GM19438 (cell line): ENCODE results near the gene DAGLA.
"Not testable (repeated sequence)": the region's sequence is repeated elsewhere in the genome, so short reads cannot be mapped to it uniquely, and the experiment has no call there.

ENCODE experiments used
- ATAC-seq: cut with Tn5 transposase; IDR thresholded peaks from one replicate; pipeline ENCODE4 v1.9.1; 2021; ENCODE audit warnings: low read depth; ENCODE audit not compliant: unreplicated experiment

DAGLA gene

DNA sequence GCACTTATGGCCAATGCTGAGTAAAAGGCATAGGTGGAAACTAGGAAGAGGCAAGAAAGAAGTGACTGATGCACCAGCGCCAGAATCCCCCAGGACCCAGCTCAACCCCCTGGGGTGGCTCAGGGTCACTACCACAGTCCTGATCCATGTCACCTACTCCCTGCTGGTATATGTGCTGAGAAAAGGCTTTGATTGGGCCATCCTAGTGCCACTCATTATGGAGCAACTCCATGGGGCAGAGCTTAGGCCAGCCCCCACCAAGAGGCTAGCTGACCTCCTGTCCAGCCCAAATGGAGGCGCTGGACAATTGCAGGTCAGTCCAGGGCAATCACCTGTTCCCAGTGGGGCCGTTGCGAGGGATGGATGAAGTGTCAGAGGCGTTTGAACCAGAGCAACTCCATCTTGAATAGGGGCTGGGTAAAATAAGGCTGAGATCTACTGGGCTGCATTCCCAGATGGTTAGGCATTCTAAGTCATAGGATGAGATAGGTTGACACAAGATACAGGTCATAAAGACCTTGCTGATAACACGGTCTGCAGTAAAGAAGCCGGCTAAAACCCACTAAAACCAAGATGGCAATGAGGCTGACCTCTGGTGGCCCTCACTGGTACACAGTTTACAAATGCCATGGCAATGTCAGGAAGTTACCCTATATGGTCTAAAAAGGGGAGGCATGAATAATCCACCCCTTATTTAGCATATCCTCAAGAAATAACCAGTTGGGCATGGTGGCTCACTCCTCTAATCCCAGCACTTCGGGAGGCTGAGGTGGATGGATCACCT lies 20.6 kb upstream of the DAGLA start:
- ATAC-seq, result no peak

DNA sequence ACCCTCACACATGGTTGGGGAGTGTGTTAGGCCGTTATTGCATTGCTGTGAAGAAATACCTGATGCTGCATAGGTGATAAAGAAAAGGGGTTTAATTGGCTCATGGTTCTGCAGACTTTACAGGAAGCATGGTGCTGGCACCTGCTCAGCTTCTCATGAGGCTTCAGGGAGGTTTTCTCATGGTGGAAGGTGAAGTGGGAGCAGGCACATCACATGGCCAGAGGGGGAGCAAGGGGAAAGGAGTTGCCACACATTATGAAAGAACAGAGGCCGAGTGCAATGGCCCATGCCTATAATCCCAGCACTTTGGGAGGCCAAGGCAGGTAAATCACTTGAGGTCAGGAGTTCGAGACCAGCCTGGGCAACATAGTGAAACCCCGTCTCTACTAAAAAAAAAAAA lies 19.2 kb upstream of the DAGLA start:
- not testable (repeated sequence) for ATAC-seq

- ATAC-seq, result no peak
Observed at GRCh38 chr11:61666684-61667297, 13.4 kb upstream of the DAGLA start.

DNA sequence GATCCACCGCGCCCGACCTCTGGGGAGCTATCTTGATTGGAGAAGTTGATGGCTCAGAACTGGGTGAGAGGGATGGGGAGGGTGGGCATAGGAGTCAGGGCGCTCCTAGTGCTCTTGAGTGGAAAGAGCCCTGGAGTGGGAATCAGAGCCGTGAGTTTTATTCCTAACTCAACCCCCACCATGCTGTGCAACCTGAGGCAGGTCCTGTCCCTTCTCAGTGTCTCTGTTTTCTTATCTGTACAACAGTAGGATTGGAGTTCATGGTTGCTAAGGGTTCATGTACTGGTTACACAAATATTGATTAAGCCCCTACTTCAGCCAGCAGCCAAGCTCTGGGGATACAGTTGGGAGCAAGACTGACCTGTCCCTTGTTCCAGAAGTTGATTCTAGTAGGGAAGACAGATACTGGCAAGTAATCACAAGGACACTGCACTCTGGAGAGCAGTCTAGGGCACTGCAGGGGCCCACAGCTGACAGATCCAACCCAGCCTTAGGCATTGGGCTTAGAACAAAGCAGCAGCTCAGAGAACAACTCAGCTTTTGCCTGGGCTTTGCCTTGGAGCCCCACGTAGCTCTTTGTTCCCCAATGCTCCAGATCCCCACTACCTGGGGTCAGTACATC lies 12.4 kb upstream of the DAGLA start:
- no peak for ATAC-seq

GRCh38 chr11:61669417-61669816 lies 10.8 kb upstream of the DAGLA start:
- no peak for ATAC-seq

DNA sequence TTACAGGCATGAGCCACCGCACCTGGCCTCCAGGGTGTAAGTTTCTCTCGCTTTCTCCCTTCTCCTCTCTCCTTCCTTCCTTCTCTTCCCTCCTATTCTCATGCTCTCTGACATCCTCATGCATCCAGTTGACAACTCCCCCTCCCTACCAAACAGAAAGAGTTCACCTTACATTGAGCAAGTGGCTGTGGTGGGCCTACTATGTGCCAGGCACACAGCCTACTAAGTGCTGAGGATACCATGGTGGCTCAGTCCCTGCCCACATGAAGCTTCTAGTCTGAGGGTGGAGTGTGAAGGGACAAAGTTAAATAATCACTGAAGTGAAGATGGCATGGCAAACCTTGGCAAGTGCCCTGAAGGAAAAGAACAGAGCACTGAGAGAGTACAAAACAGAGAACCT lies 9.6 kb upstream of the DAGLA start:
- no peak for ATAC-seq

- no peak for ATAC-seq
Observed at GRCh38 chr11:61671527-61671926, 8.7 kb upstream of the DAGLA start.

DNA sequence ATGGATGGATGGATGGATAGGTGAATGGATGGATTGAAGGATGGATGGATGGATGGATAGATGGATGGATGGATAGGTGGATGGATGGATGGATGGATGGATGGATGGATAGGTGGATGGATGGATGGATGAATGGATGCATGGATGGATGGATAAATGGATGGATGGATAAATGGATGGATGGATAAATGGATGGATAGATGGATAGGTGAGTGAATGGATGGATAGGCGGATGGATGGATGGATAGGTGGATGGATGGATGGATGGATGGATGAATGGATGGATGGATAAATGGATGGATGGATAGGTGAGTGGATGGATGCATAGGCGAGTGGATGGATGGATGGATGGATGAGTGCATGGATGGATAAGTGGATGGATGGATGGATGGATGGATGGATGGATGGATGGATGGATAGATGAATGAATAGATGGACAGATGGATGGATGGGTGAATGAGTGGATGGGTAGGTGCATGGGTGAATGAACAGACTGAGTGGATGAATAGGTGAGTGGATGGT lies 6.2 kb upstream of the DAGLA start:
- ATAC-seq, result not testable (repeated sequence)

DNA sequence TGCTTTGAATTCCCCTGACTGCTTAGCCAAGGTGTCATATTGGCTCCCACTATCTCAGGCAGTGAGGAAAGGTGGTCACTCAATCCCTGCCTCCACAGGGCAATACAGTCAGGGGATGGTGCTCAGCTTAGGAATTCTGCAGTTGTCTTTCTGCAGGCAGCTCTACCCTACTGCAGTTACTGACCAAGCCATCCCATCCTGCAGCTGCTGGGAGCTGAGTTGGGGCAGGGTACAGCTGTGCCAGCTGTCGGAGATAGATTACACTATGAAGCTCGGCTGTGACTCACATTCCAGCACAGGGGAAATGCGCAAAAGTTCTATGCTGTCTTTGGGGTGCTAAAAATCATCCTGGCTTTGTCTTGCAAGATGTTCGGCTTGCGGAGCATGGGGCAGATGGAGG lies 4.4 kb upstream of the DAGLA start:
- ATAC-seq, result no peak

- ATAC-seq, result no peak
Observed at GRCh38 chr11:61679296-61679695, 895 bp upstream of the DAGLA start.

- ATAC-seq, result no peak
Observed at GRCh38 chr11:61680622-61681221, 531 bp downstream of the DAGLA start.

GRCh38 chr11:61682093-61682732 lies 2.0 kb downstream of the DAGLA start:
- ATAC-seq, result no peak

GRCh38 chr11:61682906-61683675 lies 2.9 kb downstream of the DAGLA start:
- ATAC-seq, result no peak

DNA sequence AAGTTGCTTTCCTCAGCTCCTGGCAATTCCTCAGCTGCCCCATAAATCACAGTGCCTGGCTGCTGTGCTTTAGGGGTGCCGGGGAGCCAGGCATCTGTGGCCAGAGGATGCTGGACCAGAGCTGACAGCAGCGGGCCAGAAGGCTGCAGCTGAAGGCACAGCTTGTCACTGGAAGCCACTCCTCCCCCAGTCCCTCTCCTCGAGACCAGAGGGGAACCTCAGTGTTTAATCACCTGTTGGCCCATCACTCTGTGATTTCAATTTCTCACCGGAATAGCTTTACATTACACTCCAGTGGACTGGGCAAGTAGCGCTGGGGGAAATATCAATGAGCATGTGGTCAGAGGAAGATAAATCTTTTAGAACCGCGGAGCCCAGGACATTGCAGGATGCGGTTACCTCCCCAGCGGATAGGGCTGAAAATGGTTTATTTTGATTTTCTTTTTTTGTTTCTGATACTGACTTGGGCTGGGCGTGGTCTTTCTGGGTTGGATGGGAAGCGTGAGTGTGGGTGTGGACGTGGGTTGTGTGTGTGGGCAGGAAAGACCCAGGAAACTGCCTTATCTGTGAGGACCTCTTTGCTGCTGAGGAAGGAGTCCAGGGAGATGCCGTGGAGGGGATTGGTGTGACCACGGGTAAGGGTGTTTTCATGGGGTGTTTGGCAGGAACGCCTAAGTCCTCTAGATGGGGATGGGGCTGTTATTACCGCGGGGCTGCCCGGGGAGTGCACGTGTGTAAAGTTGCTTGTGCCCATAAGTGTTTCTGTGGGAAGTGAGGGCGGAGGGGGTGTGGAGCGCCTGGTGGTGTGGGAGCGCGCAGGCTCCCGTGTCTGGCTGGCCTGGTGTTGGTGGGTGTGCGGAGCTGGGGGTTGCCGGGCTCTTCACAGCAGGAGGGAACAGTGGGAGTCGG lies 4.0 kb downstream of the DAGLA start:
- ATAC-seq, result no peak

DNA sequence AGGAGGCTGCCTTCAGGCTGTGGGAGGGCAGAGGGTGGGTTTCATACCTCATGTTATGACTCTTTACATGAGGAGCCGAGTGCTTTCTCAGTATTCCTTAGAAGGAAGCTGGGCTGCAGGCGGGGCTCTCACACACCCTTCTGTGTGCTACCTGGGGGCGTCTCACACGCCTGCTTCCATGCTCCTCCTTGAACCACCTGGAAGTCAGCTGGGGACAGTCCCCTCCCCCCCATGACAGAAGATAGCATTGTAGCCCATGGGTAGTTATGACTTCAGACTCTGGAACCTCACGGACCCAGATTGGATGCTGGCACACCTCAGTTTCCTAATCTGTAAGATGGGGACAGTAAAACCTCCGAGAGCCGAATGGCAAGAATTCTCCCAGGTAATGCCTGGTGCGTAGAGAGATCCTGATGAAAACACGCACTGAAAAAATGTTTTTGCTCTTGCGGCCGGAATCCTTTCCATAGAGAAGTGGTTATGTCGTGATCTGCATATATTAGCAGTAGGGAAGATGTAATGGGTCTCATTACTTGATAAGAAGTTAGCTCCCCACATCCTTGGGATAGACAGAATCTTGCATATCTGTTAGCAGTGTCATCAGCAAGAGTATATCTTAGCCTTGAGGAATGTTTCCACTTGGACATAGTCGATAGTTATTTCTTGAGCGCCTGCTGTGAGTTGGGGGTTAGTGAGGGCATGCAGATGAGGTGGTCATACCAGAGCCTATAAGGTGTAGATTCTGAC lies 4.9 kb downstream of the DAGLA start:
- no peak for ATAC-seq

DNA sequence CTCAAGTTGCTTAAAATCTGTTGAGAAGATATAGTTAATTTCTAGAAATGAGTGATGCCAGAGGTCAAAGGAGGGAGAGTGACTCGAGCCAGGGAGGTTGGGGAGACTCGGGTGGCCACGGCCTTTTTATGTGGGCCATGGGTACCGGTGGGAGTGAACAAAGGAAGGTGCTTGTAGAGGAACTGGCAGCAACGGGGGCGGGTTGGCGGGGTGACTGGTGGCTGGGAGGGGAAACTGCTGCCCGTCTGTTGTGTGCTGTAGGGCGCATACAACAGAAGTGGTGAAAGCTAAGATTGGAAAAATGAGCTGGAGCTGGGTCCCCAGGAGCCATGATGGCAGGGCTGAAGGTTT lies 5.4 kb downstream of the DAGLA start:
- ATAC-seq, result no peak

GRCh38 chr11:61686066-61686465 lies 5.9 kb downstream of the DAGLA start:
- no peak for ATAC-seq

GRCh38 chr11:61686469-61686868 lies 6.3 kb downstream of the DAGLA start:
- ATAC-seq, result no peak
